IPS-18a (cell line): ENCODE data around the gene NPAS4.

Experiments
- H3K27ac ChIP-seq: one replicate; pipeline ENCODE4 v1.5.1; 2013; ENCODE audit warnings: low read length
- H3K27me3 ChIP-seq: one replicate; pipeline ENCODE4 v1.6.1; 2013; ENCODE audit warnings: mild to moderate bottlenecking, low read length; ENCODE audit not compliant: control insufficient read depth, insufficient read depth
- H3K36me3 ChIP-seq: one replicate; pipeline ENCODE4 v1.6.1; 2013; ENCODE audit warnings: low read depth, low read length; ENCODE audit not compliant: control insufficient read depth
- H3K4me1 ChIP-seq: one replicate; pipeline ENCODE4 v1.6.1; 2013; ENCODE audit warnings: low read depth, low read length; ENCODE audit not compliant: control insufficient read depth
- H3K4me3 ChIP-seq: one replicate; pipeline ENCODE4 v1.5.1; 2013; ENCODE audit warnings: low read length
- H3K9ac ChIP-seq: one replicate; pipeline ENCODE4 v1.6.1; 2013; ENCODE audit warnings: mild to moderate bottlenecking, low read length, moderate library complexity
- H3K9me3 ChIP-seq: one replicate; pipeline ENCODE4 v1.6.1; 2013; ENCODE audit warnings: low read depth, low read length; ENCODE audit not compliant: control insufficient read depth

The NPAS4 gene

DNA sequence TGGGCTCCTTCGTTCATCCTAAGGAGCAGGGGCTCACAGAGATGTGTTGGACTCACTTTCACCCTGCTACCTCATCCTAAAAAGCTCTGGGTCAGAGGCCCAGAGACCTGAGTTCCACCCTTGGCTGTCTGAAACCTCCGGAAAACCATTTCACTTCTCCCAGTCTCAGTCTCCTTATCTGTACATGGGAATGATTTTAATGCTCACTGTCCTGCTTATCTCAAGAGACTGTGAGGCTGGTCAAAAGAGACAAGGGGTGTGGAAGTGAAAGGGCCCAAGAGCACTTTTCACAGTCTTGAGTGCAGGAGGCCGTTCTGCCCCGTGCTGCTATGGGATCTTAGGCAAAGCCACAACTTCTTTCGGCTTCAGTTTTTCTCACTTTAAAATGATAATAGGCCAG lies 13.2 kb upstream of the NPAS4 start:
- no peak overlapping the region for H3K9ac ChIP-seq
- H3K36me3 ChIP-seq, result no peaks in the 10 kb centered on the region
- no peak overlapping the region for H3K27ac ChIP-seq
- no peaks in the 10 kb centered on the region for H3K27me3 ChIP-seq
- H3K4me1 ChIP-seq, result peaks cover 6% of the 10 kb centered on the region
- no peaks in the 10 kb centered on the region for H3K9me3 ChIP-seq
- H3K4me3 ChIP-seq, result no peak overlapping the region

DNA sequence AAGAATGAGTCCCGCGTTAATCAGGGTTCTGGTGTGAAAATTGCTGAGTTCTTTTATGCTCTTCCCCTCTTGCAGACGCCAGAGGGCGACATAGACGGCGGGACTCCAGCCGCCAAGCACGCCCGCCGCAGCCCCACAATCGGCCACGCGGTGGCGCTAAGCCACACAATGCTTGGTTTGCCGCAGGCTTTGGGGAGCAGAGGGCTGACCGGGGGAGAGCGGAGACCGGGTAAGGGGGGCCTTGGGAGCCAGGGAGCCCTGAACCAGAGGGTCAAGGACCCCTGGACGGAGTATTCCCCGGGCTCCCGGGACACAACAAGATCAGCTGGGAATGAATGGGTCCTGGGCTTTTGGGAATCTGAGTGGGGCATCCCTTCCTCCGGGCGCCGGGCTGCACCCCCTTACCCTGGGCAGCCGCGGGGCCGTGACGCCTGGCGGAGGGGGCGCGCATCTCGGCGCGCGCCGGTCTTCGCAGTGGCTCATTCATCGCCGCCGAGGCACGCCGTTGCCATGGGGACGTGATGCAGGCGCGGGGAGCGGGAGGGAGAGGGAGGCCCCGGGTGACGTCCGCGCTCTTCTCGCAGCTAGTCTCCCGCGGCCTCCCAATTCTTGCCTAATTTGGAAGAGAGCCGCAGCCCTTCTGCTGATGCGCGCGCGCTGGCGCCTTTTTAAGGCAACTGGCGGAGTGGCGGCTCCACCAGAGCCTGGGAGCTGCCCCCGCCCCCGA lies 12.2 kb upstream of the NPAS4 start:
- Histone ChIP-seq H3K4me3 (peak overlapping the region; percentile 60), H3K36me3 (no peaks in the 10 kb centered on the region), H3K9me3 (no peaks in the 10 kb centered on the region), H3K9ac (peak overlapping the region; percentile 48), H3K27ac (no peak overlapping the region), H3K27me3 (no peaks in the 10 kb centered on the region), H3K4me1 (peaks cover 12% of the 10 kb centered on the region)

DNA sequence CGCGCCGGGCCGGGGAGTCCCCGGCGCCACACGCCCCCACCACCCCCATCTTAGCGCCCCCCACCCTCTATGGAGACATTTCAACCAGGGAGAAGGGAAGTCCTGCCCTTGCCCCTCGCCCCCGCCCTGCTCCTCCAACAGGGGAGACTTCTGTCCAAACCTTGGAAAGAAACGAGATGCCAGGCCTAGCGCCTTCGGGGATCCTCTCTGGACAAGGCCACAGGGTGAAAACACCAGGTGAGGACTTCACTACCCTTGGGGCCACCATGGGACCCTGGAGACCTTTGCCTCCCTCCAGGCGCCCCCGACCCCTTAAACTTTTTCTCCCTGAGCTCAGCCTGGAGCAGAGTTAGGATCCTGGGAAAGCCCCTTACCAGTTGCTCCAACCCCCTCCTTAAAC lies 11.6 kb upstream of the NPAS4 start:
- Histone ChIP-seq H3K4me1 (peaks cover 17% of the 10 kb centered on the region), H3K27me3 (no peaks in the 10 kb centered on the region), H3K4me3 (peak overlapping the region; percentile 60), H3K9me3 (no peaks in the 10 kb centered on the region), H3K27ac (no peak overlapping the region), H3K9ac (peak overlapping the region; percentile 48), H3K36me3 (no peaks in the 10 kb centered on the region)

DNA sequence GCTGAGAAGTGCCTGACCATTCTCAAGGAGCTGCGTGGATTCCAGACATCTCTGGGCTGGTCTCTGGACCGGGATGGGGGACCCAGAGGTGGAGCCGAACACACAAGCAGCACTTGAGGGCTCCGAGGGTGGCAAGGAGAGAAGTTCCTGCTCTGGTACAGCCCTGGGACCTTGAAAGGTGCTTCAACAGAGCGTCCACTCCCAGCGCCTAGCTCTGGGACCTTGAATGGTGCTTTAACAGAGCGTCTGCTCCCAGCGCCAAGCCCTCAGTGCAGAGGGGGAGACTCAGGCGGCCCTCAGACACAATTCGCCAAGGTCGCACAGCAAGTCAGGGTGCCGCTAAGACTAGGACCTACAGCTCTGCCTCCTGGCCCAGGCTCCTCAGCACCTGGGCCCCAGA lies 10.6 kb upstream of the NPAS4 start:
- H3K9ac ChIP-seq, result no peak overlapping the region
- no peak overlapping the region for H3K4me3 ChIP-seq
- H3K4me1 ChIP-seq, result peaks cover 26% of the 10 kb centered on the region
- H3K36me3 ChIP-seq, result no peaks in the 10 kb centered on the region
- no peak overlapping the region for H3K27ac ChIP-seq
- no peaks in the 10 kb centered on the region for H3K9me3 ChIP-seq
- no peaks in the 10 kb centered on the region for H3K27me3 ChIP-seq

DNA sequence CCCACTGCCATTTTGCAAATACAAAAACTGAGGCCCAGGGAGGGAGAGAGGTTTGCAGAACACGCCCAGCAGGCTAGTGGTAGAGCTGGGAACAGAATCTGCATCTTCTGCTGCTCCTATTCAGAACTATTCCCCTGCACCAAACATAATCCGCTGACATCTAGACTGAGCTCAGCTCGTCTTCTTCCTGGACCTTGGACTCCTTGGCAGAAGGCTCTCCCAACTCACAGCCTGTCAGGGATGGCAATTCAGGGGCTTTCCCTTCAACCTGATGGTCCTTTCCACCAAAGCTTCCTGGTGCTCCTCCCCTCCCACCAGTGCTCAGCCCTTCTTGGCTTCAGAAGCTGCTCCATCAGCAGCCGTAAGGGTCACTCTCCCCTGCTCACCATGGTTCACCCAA lies 9.5 kb upstream of the NPAS4 start:
- Histone ChIP-seq H3K4me3 (no peak overlapping the region), H3K27me3 (no peaks in the 10 kb centered on the region)

DNA sequence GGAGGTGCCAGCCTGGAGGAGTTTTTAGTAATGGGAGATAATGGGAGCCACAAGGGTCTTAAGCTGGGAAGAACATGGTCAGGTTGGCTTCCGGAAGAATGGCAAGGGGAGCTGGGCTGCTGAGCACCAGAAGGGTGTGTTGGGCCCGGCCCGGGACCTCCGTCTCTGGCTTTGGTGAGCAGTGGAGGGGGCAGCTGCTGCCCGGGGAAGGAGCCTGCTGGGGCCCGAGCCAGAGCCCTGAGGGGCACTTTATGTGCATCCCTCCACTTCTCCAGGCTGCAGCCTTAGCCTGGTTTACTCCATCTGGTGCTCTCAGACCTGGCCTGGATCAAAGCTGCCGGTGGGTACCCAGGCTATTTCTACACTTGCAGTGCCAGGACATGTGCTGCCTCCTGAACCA lies 8.7 kb upstream of the NPAS4 start:
- Histone ChIP-seq H3K4me3 (no peak overlapping the region), H3K27me3 (no peaks in the 10 kb centered on the region), H3K27ac (no peak overlapping the region), H3K4me1 (peaks cover 27% of the 10 kb centered on the region), H3K9me3 (no peaks in the 10 kb centered on the region), H3K36me3 (no peaks in the 10 kb centered on the region), H3K9ac (no peak overlapping the region)

More for the DNA sequence above, 9.5 kb upstream of the NPAS4 start:
- no peaks in the 10 kb centered on the region for H3K36me3 ChIP-seq
- H3K27ac ChIP-seq, result no peak overlapping the region
- no peaks in the 10 kb centered on the region for H3K9me3 ChIP-seq
- peaks cover 27% of the 10 kb centered on the region for H3K4me1 ChIP-seq
- H3K9ac ChIP-seq, result no peak overlapping the region

DNA sequence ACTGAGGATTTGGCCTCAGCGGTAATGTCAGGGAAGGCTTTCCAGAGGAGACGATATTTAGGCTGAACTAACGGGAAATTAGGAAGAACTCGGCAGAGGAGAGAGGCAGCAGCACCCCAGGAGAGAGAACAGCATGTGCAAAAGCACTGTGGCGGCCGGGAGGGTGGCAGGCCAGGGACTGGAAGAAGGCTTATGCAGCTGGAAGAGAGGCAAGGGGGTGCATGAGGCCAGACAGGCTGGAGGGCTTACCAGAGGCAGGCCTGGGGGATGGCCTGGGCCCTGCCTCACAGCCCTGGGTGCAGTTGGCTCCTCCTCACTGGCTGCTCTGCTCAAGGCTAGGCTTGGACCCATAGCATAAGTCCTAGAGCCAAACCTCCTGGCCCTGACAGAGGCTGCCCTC lies 7.7 kb upstream of the NPAS4 start:
- H3K27ac ChIP-seq, result no peak overlapping the region
- no peaks in the 10 kb centered on the region for H3K9me3 ChIP-seq
- no peak overlapping the region for H3K4me3 ChIP-seq
- no peaks in the 10 kb centered on the region for H3K36me3 ChIP-seq
- H3K27me3 ChIP-seq, result no peaks in the 10 kb centered on the region
- no peak overlapping the region for H3K9ac ChIP-seq
- peaks cover 31% of the 10 kb centered on the region for H3K4me1 ChIP-seq

DNA sequence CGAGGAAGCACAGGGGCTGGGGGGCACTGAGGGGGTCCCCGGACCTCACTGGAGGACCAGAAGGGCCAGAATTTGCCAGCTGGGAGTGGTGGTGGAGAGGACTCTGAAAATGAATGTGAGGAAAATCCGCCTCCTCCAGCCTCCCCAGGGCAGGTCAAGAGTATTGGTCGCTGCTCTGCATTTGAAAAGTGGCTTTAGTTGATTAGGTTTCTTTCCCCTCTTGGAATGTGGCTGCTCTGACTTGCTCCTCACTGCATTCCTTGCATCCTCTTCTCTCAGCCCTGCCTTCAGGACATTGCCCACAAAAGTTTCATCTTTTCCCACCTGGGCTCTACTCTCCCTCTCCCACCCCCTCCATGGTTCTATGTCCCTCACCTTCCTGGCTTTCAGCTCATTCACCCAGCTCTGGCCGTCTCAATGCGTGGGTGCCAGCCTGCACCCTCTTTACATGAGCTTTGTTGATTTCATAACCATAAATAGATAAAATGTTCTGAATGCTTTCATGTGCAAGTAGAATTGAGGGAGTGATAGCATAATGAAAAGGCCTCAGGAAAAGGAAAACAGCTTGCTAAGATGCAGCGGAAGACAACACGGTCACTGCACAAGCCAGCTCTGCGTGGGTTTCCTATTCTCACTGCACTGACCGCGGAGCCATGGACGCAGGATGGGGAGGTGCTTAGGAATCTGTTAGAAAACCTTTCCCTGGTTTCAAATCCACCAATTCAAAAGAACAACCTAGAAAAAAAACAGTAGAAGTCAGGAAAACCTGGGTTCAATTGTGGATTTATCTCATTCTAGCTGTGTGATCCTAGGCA lies 6.5 kb upstream of the NPAS4 start:
- Histone ChIP-seq H3K9me3 (no peaks in the 10 kb centered on the region), H3K9ac (no peak overlapping the region), H3K4me3 (peak overlapping the region; percentile 10), H3K27ac (peak overlapping the region; percentile 19), H3K27me3 (peaks cover 11% of the 10 kb centered on the region), H3K36me3 (no peaks in the 10 kb centered on the region), H3K4me1 (peaks cover 41% of the 10 kb centered on the region)

DNA sequence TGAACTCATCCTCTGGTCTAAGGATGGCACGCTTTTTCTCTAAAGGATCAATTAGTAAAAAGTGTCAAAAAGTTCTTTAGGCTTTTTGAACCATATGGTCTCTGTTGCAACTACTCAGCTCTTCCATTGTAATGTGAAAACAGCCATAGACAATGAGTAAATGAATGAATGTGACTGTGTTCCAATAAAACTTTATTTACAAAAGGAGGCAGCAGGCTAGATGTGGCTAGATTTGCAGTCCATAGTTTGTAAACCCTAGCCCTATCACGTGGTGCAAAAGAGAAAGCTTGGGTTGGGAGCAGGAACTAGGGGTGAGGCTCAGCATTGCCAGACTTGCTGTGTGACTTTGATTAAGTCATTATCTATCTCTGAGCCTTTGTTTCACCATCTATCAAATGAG lies 5.4 kb upstream of the NPAS4 start:
- Histone ChIP-seq H3K9me3 (no peaks in the 10 kb centered on the region), H3K27me3 (peaks cover 22% of the 10 kb centered on the region), H3K4me3 (no peak overlapping the region), H3K36me3 (no peaks in the 10 kb centered on the region), H3K27ac (no peak overlapping the region), H3K4me1 (peaks cover 43% of the 10 kb centered on the region), H3K9ac (no peak overlapping the region)

DNA sequence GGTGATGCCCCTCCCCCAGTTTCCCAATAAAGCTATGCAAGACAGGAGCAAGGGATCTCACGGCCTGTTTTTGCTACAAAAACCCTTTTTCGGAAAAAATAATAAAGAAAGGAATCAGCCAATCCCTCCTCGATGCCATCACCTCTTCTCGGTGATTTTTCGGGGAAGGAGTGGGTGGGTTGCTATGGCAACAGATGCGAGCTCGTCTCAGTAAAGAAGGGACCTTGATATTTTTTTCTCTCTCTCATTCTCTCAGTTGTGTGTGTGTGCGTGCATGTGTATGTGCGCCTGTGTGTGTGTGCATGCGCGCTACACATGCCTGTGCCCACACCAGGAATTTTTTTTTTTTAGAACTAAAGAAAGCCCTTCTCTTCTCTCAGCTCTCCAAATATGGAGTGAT lies 3.8 kb upstream of the NPAS4 start:
- Histone ChIP-seq H3K9me3 (no peaks in the 10 kb centered on the region), H3K36me3 (no peaks in the 10 kb centered on the region), H3K4me3 (no peak overlapping the region), H3K4me1 (peaks cover 43% of the 10 kb centered on the region), H3K27ac (no peak overlapping the region), H3K9ac (no peak overlapping the region), H3K27me3 (peaks cover 33% of the 10 kb centered on the region)

DNA sequence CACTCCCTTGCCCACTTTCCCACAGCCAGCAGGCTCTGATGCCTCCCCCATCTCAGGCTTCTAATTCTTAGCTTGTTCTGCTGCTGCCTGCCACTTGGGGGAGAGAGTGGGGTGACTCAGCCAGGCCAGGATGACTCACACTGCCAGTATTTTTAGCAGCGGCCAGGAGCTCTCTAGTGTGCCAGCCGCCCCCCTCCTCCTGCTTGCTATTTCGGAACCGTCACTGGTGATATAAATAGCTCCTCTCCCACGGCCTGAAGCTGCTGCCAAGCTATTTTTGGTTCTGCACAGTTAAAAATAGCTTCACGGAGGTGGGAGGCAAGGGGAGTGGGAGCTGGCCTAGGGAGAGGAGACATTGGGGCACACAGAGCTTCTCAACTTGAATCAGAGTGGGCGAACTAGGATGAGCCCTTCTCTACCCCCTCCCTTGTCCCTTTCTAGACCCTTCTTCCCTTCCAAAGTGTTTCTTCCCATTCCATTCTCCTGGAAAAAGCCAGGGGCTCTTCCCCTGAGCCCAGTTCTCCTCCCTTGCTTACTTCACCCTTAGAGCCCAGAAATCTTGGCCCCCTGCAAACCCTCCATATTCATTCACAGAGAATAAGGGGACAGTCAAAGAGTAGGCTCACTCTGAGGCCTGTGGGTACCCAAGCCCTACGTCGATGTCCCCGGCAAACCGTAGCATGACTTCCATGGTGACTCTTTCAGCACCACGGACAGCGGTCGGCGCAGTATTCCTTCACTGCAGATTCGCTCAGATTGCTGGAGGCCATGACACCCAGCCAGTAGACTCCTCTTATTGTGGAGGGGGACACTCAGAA lies 2.5 kb upstream of the NPAS4 start:
- no peak overlapping the region for H3K4me3 ChIP-seq
- H3K27ac ChIP-seq, result no peak overlapping the region
- no peaks in the 10 kb centered on the region for H3K9me3 ChIP-seq
- H3K36me3 ChIP-seq, result no peaks in the 10 kb centered on the region
- no peak overlapping the region for H3K9ac ChIP-seq
- peaks cover 33% of the 10 kb centered on the region for H3K27me3 ChIP-seq
- H3K4me1 ChIP-seq, result peaks cover 40% of the 10 kb centered on the region
